NCI-H1930 (cell line): ENCODE data around the gene IRF7.

Experiments
- DNase-seq, 2 experiments: peaks; one replicate each; lab custom pipeline; 2025; lab: John Stamatoyannopoulos, UW

The IRF7 gene

GRCh38 chr11:563812-564578, 51.8 kb downstream of the IRF7 start:
- no peak for DNase-seq

- DNase-seq: no peak
Observed at GRCh38 chr11:563066-563811, 52.5 kb downstream of the IRF7 start.
